Activated CD4-positive, alpha-beta T cell treated with anti-CD3 and anti-CD28 coated beads, Interleukin-2, amount 50 U/mL, for 1 hour (primary cell): ENCODE results near the gene CORO1C.
"Not testable (repeated sequence)": the region's sequence is repeated elsewhere in the genome, so short reads cannot be mapped to it uniquely, and the experiment has no call there.

ENCODE experiments used
- DNase-seq: peaks from one replicate; pipeline ENCODE4 v3.0.0-alpha.2; 2020

CORO1C gene

GRCh38 chr12:108752387-108752786 lies 21.1 kb upstream of the CORO1C start:
- DNase-seq: no peak

- DNase-seq: no peak
Observed at GRCh38 chr12:108751821-108752220, 20.5 kb upstream of the CORO1C start.

GRCh38 chr12:108751003-108751402 lies 19.7 kb upstream of the CORO1C start:
- not testable (repeated sequence) for DNase-seq

- DNase-seq: no peak
Observed at GRCh38 chr12:108750526-108750925, 19.2 kb upstream of the CORO1C start.

GRCh38 chr12:108747563-108747962 lies 16.2 kb upstream of the CORO1C start:
- no peak for DNase-seq

- DNase-seq: no peak
Observed at GRCh38 chr12:108745641-108746040, 14.3 kb upstream of the CORO1C start.

GRCh38 chr12:108744021-108744897 lies 12.9 kb upstream of the CORO1C start:
- DNase-seq: no peak

GRCh38 chr12:108738170-108738569 lies 6.9 kb upstream of the CORO1C start:
- DNase-seq: no peak

GRCh38 chr12:108735855-108736254 lies 4.5 kb upstream of the CORO1C start:
- DNase-seq: no peak

- no peak for DNase-seq
Observed at GRCh38 chr12:108734200-108734906, 3.0 kb upstream of the CORO1C start.

GRCh38 chr12:108733230-108733531 lies 1.9 kb upstream of the CORO1C start:
- DNase-seq: not testable (repeated sequence)

GRCh38 chr12:108732489-108733229 lies 1.3 kb upstream of the CORO1C start:
- no peak for DNase-seq

GRCh38 chr12:108731866-108732461 lies 646 bp upstream of the CORO1C start:
- peak; percentile 98 for DNase-seq

GRCh38 chr12:108730365-108731104 lies 783 bp downstream of the CORO1C start:
- peak; percentile 14 for DNase-seq

- DNase-seq: no peak
Observed at GRCh38 chr12:108729612-108730364, 1.5 kb downstream of the CORO1C start.

- DNase-seq: no peak
Observed at GRCh38 chr12:108728820-108729611, 2.3 kb downstream of the CORO1C start.

GRCh38 chr12:108727868-108728735 lies 3.2 kb downstream of the CORO1C start:
- no peak for DNase-seq

GRCh38 chr12:108727161-108727560 lies 4.2 kb downstream of the CORO1C start:
- no peak for DNase-seq

- no peak for DNase-seq
Observed at GRCh38 chr12:108724890-108725151, 6.5 kb downstream of the CORO1C start.
